Keratinocyte (primary cell): ENCODE data around the gene BAZ1A. TPM values are rescaled to one million over a fixed set of nuclear protein-coding genes. Genes with fewer than 3 reads are reported as not detected.

ENCODE experiments used
- DNase-seq: peaks from one replicate; pipeline ENCODE4 v3.0.0-alpha.2; 2011; ENCODE audit warnings: low read depth, missing footprints, low spot score
- FAIRE-seq: peaks from 2 replicates; lab custom pipeline; 2011; peaks lifted over from hg19 to GRCh38; lab: Jason Lieb, UNC
- H2AFZ ChIP-seq: 2 replicates; pipeline ENCODE4 v1.6.0; 2012; ENCODE audit warnings: low read length, control low read depth, inconsistent platforms; ENCODE audit not compliant: control insufficient read depth
- H3K27ac ChIP-seq: 2 replicates; pipeline ENCODE4 v1.5.1; 2011; ENCODE audit warnings: low read length; ENCODE audit not compliant: control insufficient read depth, insufficient read depth
- H3K27me3 ChIP-seq: 3 replicates; pipeline ENCODE4 v1.6.0; 2011; ENCODE audit warnings: low read length; ENCODE audit not compliant: control insufficient read depth, insufficient read depth; ENCODE audit errors: extremely low read depth
- H3K36me3 ChIP-seq, 2 experiments: 2 replicates in 1 of 2; 3 replicates in 1 of 2; pipeline ENCODE4 v1.5.1; 2011; ENCODE audit warnings: low read length in 2 of 2, mild to moderate bottlenecking in 1 of 2; ENCODE audit not compliant: control insufficient read depth in 2 of 2, insufficient read depth in 2 of 2; ENCODE audit errors: extremely low read depth in 1 of 2
- H3K4me1 ChIP-seq: 3 replicates; pipeline ENCODE4 v1.5.1; 2011; ENCODE audit warnings: low read length; ENCODE audit not compliant: control insufficient read depth, insufficient read depth; ENCODE audit errors: extremely low read depth
- H3K4me2 ChIP-seq: 3 replicates; pipeline ENCODE4 v1.6.0; 2011; ENCODE audit warnings: low read depth, low read length; ENCODE audit not compliant: control insufficient read depth, insufficient read depth; ENCODE audit errors: extremely low read depth
- H3K4me3 ChIP-seq, 3 experiments: fragments of 200-600 bp in 1 of 3; sonication (generic) in 1 of 3; 2 replicates in 2 of 3; 3 replicates in 1 of 3; pipeline ENCODE4 v1.5.1; 2011 to 2016; ENCODE audit warnings: low read length in 3 of 3, mild to moderate bottlenecking in 3 of 3, control low read depth in 2 of 3, inconsistent platforms in 1 of 3, low read depth in 1 of 3, mixed read lengths in 1 of 3, mixed run types in 1 of 3, moderate library complexity in 1 of 3; ENCODE audit not compliant: control insufficient read depth in 2 of 3, insufficient read depth in 2 of 3; ENCODE audit errors: extremely low read depth in 1 of 3
- H3K79me2 ChIP-seq: 2 replicates; pipeline ENCODE4 v1.6.0; 2012; ENCODE audit warnings: low read length; ENCODE audit not compliant: control insufficient read depth, insufficient read depth
- H3K9ac ChIP-seq: 3 replicates; pipeline ENCODE4 v1.6.0; 2011; ENCODE audit warnings: low read length; ENCODE audit not compliant: control insufficient read depth, insufficient read depth; ENCODE audit errors: extremely low read depth
- H3K9me1 ChIP-seq: 3 replicates; pipeline ENCODE4 v1.6.0; 2011; ENCODE audit warnings: low read length; ENCODE audit not compliant: control insufficient read depth, insufficient read depth; ENCODE audit errors: extremely low read depth
- H3K9me3 ChIP-seq: 2 replicates; pipeline ENCODE4 v1.5.1; 2012; ENCODE audit warnings: low read depth, low read length; ENCODE audit not compliant: control insufficient read depth
- H4K20me1 ChIP-seq: 3 replicates; pipeline ENCODE4 v1.6.0; 2011; ENCODE audit warnings: low read length; ENCODE audit not compliant: control insufficient read depth, insufficient read depth; ENCODE audit errors: extremely low read depth
- CTCF ChIP-seq, 3 experiments: IDR thresholded peaks in 1 of 3; conservative IDR thresholded peaks in 1 of 3; optimal IDR thresholded peaks in 1 of 3; 2 replicates in 2 of 3; 3 replicates in 1 of 3; pipeline versions ENCODE3 to v1.5.1; 2011; ENCODE audit warnings: low read length in 3 of 3, mild to moderate bottlenecking in 3 of 3, moderate library complexity in 2 of 3, control low read depth in 1 of 3, inconsistent platforms in 1 of 3; ENCODE audit not compliant: insufficient read depth in 2 of 3; ENCODE audit errors: extremely low read depth in 1 of 3
- EZH2 ChIP-seq: IDR thresholded peaks from one replicate; pipeline ENCODE4 v1.6.1; 2012; ENCODE audit warnings: inconsistent platforms, mild to moderate bottlenecking, low read length, moderate library complexity
- dilution Hi-C: fragments of 300-500 bp; cut with MboI; formaldehyde crosslinking; loops from one replicate; pipeline ENCODE4 v1.7.0; 2020; ENCODE audit warnings: low sequenced_read_pairs; ENCODE audit not compliant: extremely low pct_ligation_motif_present
- polyA plus RNA-seq, 5 experiments: library from polyadenylated mRNA; depleted of rRNA in 3 of 5; stranded (reverse) in 3 of 5; stranded (forward) in 1 of 5; unstranded in 1 of 5; fragments of >200 nt; gene quantifications; 1 replicate in 1 of 5; 2 replicates in 3 of 5; 3 replicates in 1 of 5; pipeline versions ENCODE4 v1.2.1 to v1.2.3, GENCODE V29; 2011 to 2012; ENCODE audit warnings: missing spikeins in 2 of 5, low read depth in 1 of 5, low replicate concordance in 1 of 5

Gene BAZ1A
- polyA plus RNA-seq, 1 donor (not counting 4 experiments of a cell fraction or from before 2014, with no cell fraction given) = 52.0 TPM

- Histone ChIP-seq H3K4me1 (no peaks in the 10 kb centered on the region), H3K9ac (no peak overlapping the region), H2AFZ (no peak overlapping the region), H3K4me3 (no peak overlapping the region), H3K79me2 (no peaks in the 10 kb centered on the region), H3K9me3 (no peaks in the 10 kb centered on the region), H4K20me1 (no peaks in the 10 kb centered on the region), H3K27me3 (no peaks in the 10 kb centered on the region), H3K36me3 (peaks cover 0 to 5% of the 10 kb centered on the region in 2 experiments), H3K9me1 (no peaks in the 10 kb centered on the region), H3K27ac (no peak overlapping the region), H3K4me2 (no peak overlapping the region)
- no peak for DNase-seq
- dilution Hi-C loops = no loop called here
- TF ChIP-seq EZH2 (no peak), CTCF (optimal IDR thresholded peaks at IDR 0.05 in 1 of 3, IDR thresholded peaks at IDR 0.05 in 1 of 3, conservative IDR thresholded peaks at IDR 0.05 in 1 of 3; ENCODE audit: extremely low read depth in 1 of 3, insufficient read depth in 2 of 3, low read length in 3 of 3) (no peak)
- FAIRE-seq = no peak
Measured at GRCh38 chr14:34749408-34749807, 125.8 kb downstream of the BAZ1A start.

- H3K9ac ChIP-seq = no peak overlapping the region
- dilution Hi-C loops = no loop called here
- TF ChIP-seq CTCF (optimal IDR thresholded peaks at IDR 0.05 in 1 of 3, IDR thresholded peaks at IDR 0.05 in 1 of 3, conservative IDR thresholded peaks at IDR 0.05 in 1 of 3; ENCODE audit: extremely low read depth in 1 of 3, insufficient read depth in 2 of 3, low read length in 3 of 3) = no peak
- no peak for TF ChIP-seq EZH2
- H3K79me2 ChIP-seq = no peaks in the 10 kb centered on the region
- H3K4me1 ChIP-seq = no peaks in the 10 kb centered on the region
- H3K4me2 ChIP-seq = no peak overlapping the region
- H4K20me1 ChIP-seq = no peaks in the 10 kb centered on the region
- DNase-seq (no peak), FAIRE-seq (no peak)
- H3K4me3 ChIP-seq = no peak overlapping the region
- no peaks in the 10 kb centered on the region for H3K27me3 ChIP-seq
- no peak overlapping the region for H3K27ac ChIP-seq
- H3K9me1 ChIP-seq = no peaks in the 10 kb centered on the region
- H2AFZ ChIP-seq = no peak overlapping the region
- no peaks in the 10 kb centered on the region for H3K9me3 ChIP-seq
- H3K36me3 ChIP-seq = no peaks in the 10 kb centered on the region
Measured at GRCh38 chr14:34742270-34743115, 132.7 kb downstream of the BAZ1A start.
